ENCODE measurements around the gene CSTPP1. TPM values are rescaled to one million over a fixed set of nuclear protein-coding genes. Genes with fewer than 3 reads are reported as not detected.

CSTPP1 gene
- polyA plus RNA-seq, 1 experiment = 48.7 TPM

DNA sequence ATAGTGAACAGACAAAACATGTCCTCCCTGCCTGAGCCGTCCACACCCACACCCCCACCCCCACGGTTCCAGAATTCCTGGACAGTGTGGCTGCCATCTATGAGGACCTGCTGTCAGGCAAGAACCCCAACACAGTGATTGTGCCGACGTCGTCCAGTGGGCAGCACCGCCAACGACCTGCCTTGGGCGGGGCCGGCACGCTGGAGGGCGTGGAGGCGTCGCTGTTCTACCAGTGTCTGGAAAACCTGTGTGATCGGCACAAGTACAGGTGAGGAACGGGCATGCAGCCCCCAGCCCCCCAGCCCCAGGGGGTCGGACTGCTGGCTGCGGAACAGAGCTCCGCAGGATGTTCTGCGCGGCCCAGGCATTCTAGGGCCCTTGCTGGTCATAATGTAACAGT lies 220.4 kb downstream of the CSTPP1 start:
- ChIA-PET POLR2A (no interaction called here), CTCF (interaction anchor here (0.6 kb wide), 1 partner anchor 269 kb away, joined by 3 read pairs; no protein-coding TSS in a partner anchor)
- Histone ChIP-seq H3K36me3 (ENCODE audit: control insufficient read depth, insufficient read depth, low read length) (no peaks in the 10 kb centered on the region; the same call in none of the 2 replicates), H3K4me3 (ENCODE audit: low read depth, low read length) (no peak overlapping the region), H3K27me3 (ENCODE audit: control insufficient read depth, insufficient read depth, low read length) (no peaks in the 10 kb centered on the region)
- TF ChIP-seq, protein P1, sequence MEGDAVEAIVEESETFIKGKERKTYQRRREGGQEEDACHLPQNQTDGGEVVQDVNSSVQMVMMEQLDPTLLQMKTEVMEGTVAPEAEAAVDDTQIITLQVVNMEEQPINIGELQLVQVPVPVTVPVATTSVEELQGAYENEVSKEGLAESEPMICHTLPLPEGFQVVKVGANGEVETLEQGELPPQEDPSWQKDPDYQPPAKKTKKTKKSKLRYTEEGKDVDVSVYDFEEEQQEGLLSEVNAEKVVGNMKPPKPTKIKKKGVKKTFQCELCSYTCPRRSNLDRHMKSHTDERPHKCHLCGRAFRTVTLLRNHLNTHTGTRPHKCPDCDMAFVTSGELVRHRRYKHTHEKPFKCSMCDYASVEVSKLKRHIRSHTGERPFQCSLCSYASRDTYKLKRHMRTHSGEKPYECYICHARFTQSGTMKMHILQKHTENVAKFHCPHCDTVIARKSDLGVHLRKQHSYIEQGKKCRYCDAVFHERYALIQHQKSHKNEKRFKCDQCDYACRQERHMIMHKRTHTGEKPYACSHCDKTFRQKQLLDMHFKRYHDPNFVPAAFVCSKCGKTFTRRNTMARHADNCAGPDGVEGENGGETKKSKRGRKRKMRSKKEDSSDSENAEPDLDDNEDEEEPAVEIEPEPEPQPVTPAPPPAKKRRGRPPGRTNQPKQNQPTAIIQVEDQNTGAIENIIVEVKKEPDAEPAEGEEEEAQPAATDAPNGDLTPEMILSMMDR (IDR thresholded peaks at IDR 0.05; ENCODE audit: insufficient read depth, low read depth, low read length) = no peak
- DNase-seq (ENCODE audit: low read depth) = no peak

DNA sequence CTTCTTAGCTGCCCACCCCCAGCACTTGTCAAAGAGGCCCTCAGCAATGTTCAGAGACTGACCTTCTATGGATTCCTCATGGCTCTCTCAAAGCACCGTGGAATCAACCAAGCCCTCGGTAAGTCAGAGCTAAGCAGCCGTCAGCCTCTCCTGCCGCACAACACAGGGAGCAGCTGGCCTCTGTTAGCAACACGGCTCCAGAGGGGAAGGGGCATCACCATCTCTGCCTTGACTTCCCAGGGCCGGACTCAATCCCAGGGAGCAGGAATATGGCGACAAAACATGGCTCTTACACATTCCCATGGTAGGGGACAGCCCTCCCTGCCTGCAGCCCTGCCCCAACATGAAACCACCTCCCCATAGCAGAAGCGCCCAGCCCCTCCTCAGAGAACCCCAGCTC lies 221.2 kb downstream of the CSTPP1 start:
- CTCF ChIA-PET = no interaction called here
- POLR2A ChIA-PET = no interaction called here
- DNase-seq (ENCODE audit: low read depth) = no peak
- no peaks in the 10 kb centered on the region for H3K27me3 ChIP-seq (ENCODE audit: control insufficient read depth, insufficient read depth, low read length)
- H3K4me3 ChIP-seq (ENCODE audit: low read depth, low read length) = no peak overlapping the region
- no peaks in the 10 kb centered on the region; the same call in none of the 2 replicates for H3K36me3 ChIP-seq (ENCODE audit: control insufficient read depth, insufficient read depth, low read length)
- TF ChIP-seq, protein P1 (IDR thresholded peaks at IDR 0.05; ENCODE audit: insufficient read depth, low read depth, low read length) = no peak

DNA sequence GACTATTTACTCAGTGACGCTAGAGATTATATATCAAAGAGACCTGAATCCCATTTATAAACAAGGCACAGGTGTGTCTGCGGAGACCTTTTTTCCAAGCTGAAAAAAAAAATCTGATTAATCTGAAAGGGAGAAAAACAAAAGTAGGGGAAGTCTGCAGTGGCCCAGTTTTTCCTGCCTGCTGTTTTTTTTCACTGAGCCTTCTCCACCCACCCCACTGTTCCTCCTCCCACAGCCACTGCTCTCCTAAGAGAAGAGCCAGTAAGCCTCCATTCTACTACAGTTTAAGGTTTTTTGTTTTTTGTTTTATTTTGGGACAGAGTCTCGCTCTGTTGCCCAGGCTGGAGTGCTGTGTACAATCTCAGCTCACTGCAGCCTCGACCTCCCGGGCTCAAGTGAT lies 221.7 kb downstream of the CSTPP1 start:
- H3K36me3 ChIP-seq (ENCODE audit: control insufficient read depth, insufficient read depth, low read length) = no peaks in the 10 kb centered on the region; the same call in none of the 2 replicates
- ChIA-PET POLR2A (no interaction called here), CTCF (no interaction called here)
- no peak overlapping the region for H3K4me3 ChIP-seq (ENCODE audit: low read depth, low read length)
- TF ChIP-seq, protein P1 (IDR thresholded peaks at IDR 0.05; ENCODE audit: insufficient read depth, low read depth, low read length) = no peak
- no peak for DNase-seq (ENCODE audit: low read depth)
- no peaks in the 10 kb centered on the region for H3K27me3 ChIP-seq (ENCODE audit: control insufficient read depth, insufficient read depth, low read length)

DNA sequence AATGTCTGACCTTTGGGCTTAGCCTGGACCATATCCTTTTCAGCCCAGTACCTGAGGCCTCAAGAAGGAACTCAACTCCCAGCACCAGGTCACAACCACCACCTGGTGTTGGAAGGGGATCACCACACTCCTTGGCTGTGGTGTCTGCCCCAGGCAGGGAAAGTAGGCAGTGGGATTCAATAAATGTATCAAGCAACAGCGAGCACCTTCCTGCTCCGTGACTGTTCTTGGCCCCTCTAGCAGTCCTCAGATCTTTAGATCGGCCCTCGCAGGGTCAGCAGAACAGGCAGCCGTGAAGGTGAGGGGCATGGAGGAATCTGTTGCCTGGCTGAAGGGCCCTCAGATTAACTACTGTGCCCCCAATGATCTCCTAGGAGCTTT lies 224.2 kb downstream of the CSTPP1 start:
- POLR2A ChIA-PET = no interaction called here
- TF ChIP-seq, protein P1 (IDR thresholded peaks at IDR 0.05; ENCODE audit: insufficient read depth, low read depth, low read length) = no peak
- no peak for DNase-seq (ENCODE audit: low read depth)
- H3K4me3 ChIP-seq (ENCODE audit: low read depth, low read length) = no peak overlapping the region
- H3K36me3 ChIP-seq (ENCODE audit: control insufficient read depth, insufficient read depth, low read length) = peaks cover 14% of the 10 kb centered on the region
- CTCF ChIA-PET = interaction anchor here (0.6 to 4.0 kb wide), 13 partner anchors 10 to 401 kb away, joined by 3 to 24 read pairs (median 4); no protein-coding TSS in a partner anchor
- H3K27me3 ChIP-seq (ENCODE audit: control insufficient read depth, insufficient read depth, low read length) = no peaks in the 10 kb centered on the region

DNA sequence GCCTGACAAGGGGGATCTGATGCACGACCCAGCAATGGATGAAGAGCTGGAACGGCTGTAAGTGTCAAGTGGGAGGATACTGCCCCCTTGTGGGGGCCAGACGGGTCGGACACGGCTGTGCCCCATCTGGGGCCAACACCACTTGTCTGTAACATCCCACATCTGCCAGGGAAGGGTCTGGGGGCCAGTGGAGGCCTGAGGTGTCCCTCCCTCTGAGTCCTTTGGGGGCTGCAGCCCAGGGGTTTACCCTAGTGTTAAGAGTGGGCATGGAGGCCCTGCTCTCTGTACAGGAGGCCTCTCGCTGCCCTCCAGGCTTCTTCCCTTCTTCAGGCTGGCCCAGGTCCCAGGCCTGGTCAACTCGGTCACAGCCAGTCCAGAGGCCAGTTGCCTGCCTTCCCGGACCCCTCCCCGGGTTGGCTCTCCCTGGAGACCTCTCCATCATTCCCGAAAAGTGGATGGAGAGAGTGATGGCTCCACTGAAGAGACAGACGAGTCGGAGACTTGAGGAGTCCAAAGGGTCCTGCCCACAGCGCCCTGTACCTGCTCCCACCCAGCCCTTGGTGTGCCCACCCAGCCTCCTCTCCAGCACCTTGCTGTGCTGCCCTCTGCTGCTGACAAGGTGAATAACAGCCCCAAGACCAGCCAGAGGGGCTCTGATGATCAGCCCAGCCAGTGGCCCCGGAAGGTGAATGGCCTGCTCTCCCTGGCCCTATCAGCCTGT lies 224.7 kb downstream of the CSTPP1 start:
- POLR2A ChIA-PET = no interaction called here
- DNase-seq (ENCODE audit: low read depth) = no peak
- TF ChIP-seq, protein P1 (IDR thresholded peaks at IDR 0.05; ENCODE audit: insufficient read depth, low read depth, low read length) = peak; percentile 80
- no peak overlapping the region for H3K4me3 ChIP-seq (ENCODE audit: low read depth, low read length)
- peaks cover 18% of the 10 kb centered on the region for H3K36me3 ChIP-seq (ENCODE audit: control insufficient read depth, insufficient read depth, low read length)
- CTCF ChIA-PET = interaction anchor here (0.6 to 4.0 kb wide), 23 partner anchors 7 to 401 kb away, joined by 3 to 24 read pairs (median 5); no protein-coding TSS in a partner anchor
- H3K27me3 ChIP-seq (ENCODE audit: control insufficient read depth, insufficient read depth, low read length) = no peaks in the 10 kb centered on the region
